ENCODE data around the gene SPRYD7. TPM values are rescaled to one million over a fixed set of nuclear protein-coding genes. Genes with fewer than 3 reads are reported as not detected.
A peak's percentile ranks its signal among the peaks of the same experiment; 100 is the strongest.

Gene SPRYD7
- polyA plus RNA-seq, 1 of the 3 experiments (the other 2 are of a cell fraction), result 8.6 TPM

DNA sequence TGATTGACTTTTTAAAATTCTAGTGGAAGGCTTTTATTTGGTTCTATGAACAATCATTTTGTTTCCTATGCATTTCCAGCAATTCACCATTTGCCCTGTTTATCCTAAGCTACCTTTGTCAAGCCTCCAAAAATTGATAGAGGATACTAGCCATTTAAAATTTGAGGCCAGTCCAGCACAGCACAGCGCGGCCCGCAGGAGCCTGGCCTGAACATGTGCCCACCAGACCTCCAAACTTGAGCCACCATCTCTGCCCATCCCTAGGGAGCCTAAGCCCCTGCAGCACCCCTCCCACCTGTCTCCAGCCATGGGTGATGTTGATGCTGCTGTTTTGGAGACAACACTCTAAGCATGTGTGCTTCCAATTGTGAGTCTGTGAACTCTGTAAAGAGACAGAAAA, 57.5 kb downstream of the SPRYD7 start (continued):
- TF ChIP-seq YY1 (IDR thresholded peaks at IDR 0.05; ENCODE audit: low read depth) (no peak), TCF12 (IDR thresholded peaks at IDR 0.05) (no peak), POLR2AphosphoS5 (IDR thresholded peaks at IDR 0.05; ENCODE audit: low read depth, low read length) (no peak)

DNA sequence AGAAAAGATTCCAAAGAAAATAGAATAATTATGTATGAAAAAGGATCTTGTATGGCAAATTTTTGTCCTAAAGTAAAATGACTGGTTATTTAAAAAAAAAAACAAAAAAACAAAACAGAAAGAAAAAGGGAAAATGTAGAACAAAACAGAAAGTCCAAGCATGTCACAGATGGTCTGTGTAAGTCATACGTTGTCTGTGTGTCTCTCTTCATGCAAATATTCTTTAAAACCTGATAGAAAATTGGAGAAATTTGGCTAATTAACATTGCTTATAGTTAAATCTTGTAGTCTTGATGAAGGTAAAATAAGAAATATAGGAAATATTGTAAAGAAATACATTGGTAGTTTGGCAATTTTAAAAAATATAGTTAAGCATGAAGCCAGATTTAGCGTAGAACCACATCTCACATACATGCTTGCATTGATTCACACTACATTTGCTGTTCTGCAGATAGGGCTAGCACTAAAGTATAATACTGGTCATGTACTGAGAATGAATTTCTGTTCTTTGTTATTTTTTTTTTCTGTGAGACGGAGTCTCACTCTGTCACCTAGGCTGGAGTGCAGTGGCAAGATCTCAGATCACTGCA, 58.4 kb downstream of the SPRYD7 start:
- Histone ChIP-seq H3K4me1 (ENCODE audit: control insufficient read depth in 1 of 2, insufficient read depth in 2 of 2, low read depth in 1 of 2, low read length in 1 of 2) (no peaks in the 10 kb centered on the region), H3K4me3 (ENCODE audit: low read depth in 2 of 2, low read length in 1 of 2) (no peak overlapping the region), H3K9ac (no peak overlapping the region), H3K9me2 (no peaks in the 10 kb centered on the region), H4K20me1 (ENCODE audit: insufficient read depth) (no peaks in the 10 kb centered on the region), H3K27ac (ENCODE audit: low read depth in 2 of 2, low read length in 1 of 2) (no peak overlapping the region), H3K4me2 (no peak overlapping the region), H2AFZ (ENCODE audit: low read depth) (no peak overlapping the region), H3K36me3 (replicated peaks in 1 of 2; ENCODE audit: control insufficient read depth in 1 of 2, insufficient read depth in 2 of 2, low read length in 1 of 2) (no peaks in the 10 kb centered on the region), H3K27me3 (ENCODE audit: insufficient read depth) (no peaks in the 10 kb centered on the region), H3K9me3 (peaks cover 14% of the 10 kb centered on the region), H3K79me2 (ENCODE audit: insufficient read depth) (no peaks in the 10 kb centered on the region), H3F3A (replicated peaks; ENCODE audit: insufficient read depth) (no peaks in the 10 kb centered on the region)
- ChIA-PET CTCF (no interaction called here), POLR2A (no interaction called here)
- TF ChIP-seq, protein P1, sequence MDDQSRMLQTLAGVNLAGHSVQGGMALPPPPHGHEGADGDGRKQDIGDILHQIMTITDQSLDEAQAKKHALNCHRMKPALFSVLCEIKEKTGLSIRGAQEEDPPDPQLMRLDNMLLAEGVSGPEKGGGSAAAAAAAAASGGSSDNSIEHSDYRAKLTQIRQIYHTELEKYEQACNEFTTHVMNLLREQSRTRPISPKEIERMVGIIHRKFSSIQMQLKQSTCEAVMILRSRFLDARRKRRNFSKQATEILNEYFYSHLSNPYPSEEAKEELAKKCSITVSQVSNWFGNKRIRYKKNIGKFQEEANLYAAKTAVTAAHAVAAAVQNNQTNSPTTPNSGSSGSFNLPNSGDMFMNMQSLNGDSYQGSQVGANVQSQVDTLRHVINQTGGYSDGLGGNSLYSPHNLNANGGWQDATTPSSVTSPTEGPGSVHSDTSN (IDR thresholded peaks at IDR 0.05), result no peak
- TF ChIP-seq, protein P2, sequence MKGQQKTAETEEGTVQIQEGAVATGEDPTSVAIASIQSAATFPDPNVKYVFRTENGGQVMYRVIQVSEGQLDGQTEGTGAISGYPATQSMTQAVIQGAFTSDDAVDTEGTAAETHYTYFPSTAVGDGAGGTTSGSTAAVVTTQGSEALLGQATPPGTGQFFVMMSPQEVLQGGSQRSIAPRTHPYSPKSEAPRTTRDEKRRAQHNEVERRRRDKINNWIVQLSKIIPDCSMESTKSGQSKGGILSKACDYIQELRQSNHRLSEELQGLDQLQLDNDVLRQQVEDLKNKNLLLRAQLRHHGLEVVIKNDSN (IDR thresholded peaks at IDR 0.05; ENCODE audit: borderline replicate concordance, low read depth), result 0 out of 2 replicates have a peak, but pooled peaks have one; percentile 6
- 59% methylated on average over 3 of the region's 3 CpGs for WGBS (ENCODE audit: low lambda C conversion rate)
- DNase-seq, result no peak

DNA sequence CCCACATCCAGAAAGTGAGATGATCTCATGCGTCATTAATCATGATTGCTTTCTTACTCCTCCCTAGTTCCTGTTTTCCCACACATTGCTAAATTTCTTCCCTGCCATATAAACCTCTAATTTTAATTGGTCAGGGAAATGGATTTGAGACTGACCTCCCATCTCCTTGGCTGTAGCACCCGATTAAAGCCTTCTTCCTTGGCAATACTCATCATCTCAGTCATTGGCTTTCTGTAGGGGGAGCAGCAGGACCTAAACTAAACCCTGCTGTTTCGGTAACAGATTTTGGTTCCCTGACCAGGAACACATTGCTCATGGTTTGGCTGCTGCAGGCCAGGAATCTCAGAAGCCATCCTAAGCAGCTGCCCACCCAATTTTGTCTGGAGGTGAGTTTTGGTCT, 61.7 kb downstream of the SPRYD7 start:
- TF ChIP-seq RAD21 (IDR thresholded peaks at IDR 0.05; ENCODE audit: low read length), result no peak
- no peak for TF ChIP-seq CHD2 (IDR thresholded peaks at IDR 0.05; ENCODE audit: low read length, partially characterized antibody)
- TF ChIP-seq RFX5 (IDR thresholded peaks at IDR 0.05; ENCODE audit: low read length), result no peak
- TF ChIP-seq TAF1 (IDR thresholded peaks at IDR 0.05; ENCODE audit: borderline replicate concordance, low read depth, low read length), result no peak
- no peak for TF ChIP-seq POLR2AphosphoS5 (IDR thresholded peaks at IDR 0.05; ENCODE audit: low read depth, low read length)
- TF ChIP-seq YY1 (IDR thresholded peaks at IDR 0.05; ENCODE audit: low read depth), result no peak
- TF ChIP-seq SIN3A (IDR thresholded peaks at IDR 0.05; ENCODE audit: borderline replicate concordance, low read depth, low read length), result no peak
- Histone ChIP-seq H3K27me3 (ENCODE audit: insufficient read depth) (no peaks in the 10 kb centered on the region), H3K27ac (ENCODE audit: low read depth in 2 of 2, low read length in 1 of 2) (no peak overlapping the region), H3K9ac (no peak overlapping the region), H3K9me3 (peaks cover 14% of the 10 kb centered on the region), H2AFZ (ENCODE audit: low read depth) (no peak overlapping the region), H4K20me1 (ENCODE audit: insufficient read depth) (no peaks in the 10 kb centered on the region), H3K79me2 (ENCODE audit: insufficient read depth) (no peaks in the 10 kb centered on the region), H3K9me2 (no peaks in the 10 kb centered on the region), H3K36me3 (replicated peaks in 1 of 2; ENCODE audit: control insufficient read depth in 1 of 2, insufficient read depth in 2 of 2, low read length in 1 of 2) (no peaks in the 10 kb centered on the region), H3K4me2 (no peak overlapping the region), H3K4me1 (ENCODE audit: control insufficient read depth in 1 of 2, insufficient read depth in 2 of 2, low read depth in 1 of 2, low read length in 1 of 2) (no peaks in the 10 kb centered on the region), H3F3A (replicated peaks; ENCODE audit: insufficient read depth) (no peaks in the 10 kb centered on the region), H3K4me3 (ENCODE audit: low read depth in 2 of 2, low read length in 1 of 2) (no peak overlapping the region)
- CTCF ChIA-PET, result no interaction called here
- no peak for DNase-seq
- WGBS (ENCODE audit: low lambda C conversion rate), result 34% methylated on average over 3 of the region's 3 CpGs
- POLR2A ChIA-PET, result no interaction called here

All from SK-N-SH (cell line).